NOMO-1 treated with dmso at 0.1 percent for 144 hours (cell line): ENCODE measurements around the gene SMPD3.

ENCODE experiments used
- DNase-seq: peaks from one replicate; lab custom pipeline; 2025; ENCODE audit not compliant: unreplicated experiment; lab: John Stamatoyannopoulos, UW

The SMPD3 gene

GRCh38 chr16:68436581-68436980 is 11.7 kb downstream of the SMPD3 start:
- no peak for DNase-seq

- DNase-seq: no peak
These were observed 13.6 kb downstream of the SMPD3 start for GRCh38 chr16:68434624-68435210.

GRCh38 chr16:68433316-68433715 is 15.0 kb downstream of the SMPD3 start:
- DNase-seq: no peak

GRCh38 chr16:68432701-68433100 is 15.6 kb downstream of the SMPD3 start:
- no peak for DNase-seq

- no peak for DNase-seq
These were observed 19.0 kb downstream of the SMPD3 start for GRCh38 chr16:68429076-68429854.

- no peak for DNase-seq
These were observed 20.5 kb downstream of the SMPD3 start for GRCh38 chr16:68427649-68428303.

- DNase-seq: no peak
These were observed 22.0 kb downstream of the SMPD3 start for GRCh38 chr16:68426347-68426652.

GRCh38 chr16:68425498-68426346 is 22.6 kb downstream of the SMPD3 start:
- DNase-seq: no peak

GRCh38 chr16:68423771-68424170 is 24.5 kb downstream of the SMPD3 start:
- DNase-seq: no peak

- DNase-seq: no peak
These were observed 25.8 kb downstream of the SMPD3 start for GRCh38 chr16:68422396-68422960.

- DNase-seq: no peak
These were observed 27.2 kb downstream of the SMPD3 start for GRCh38 chr16:68421076-68421475.

GRCh38 chr16:68420366-68420942 is 27.9 kb downstream of the SMPD3 start:
- DNase-seq: no peak

- DNase-seq: no peak
These were observed 30.5 kb downstream of the SMPD3 start for GRCh38 chr16:68417711-68418301.

- DNase-seq: no peak
These were observed 32.0 kb downstream of the SMPD3 start for GRCh38 chr16:68416057-68417046.

- no peak for DNase-seq
These were observed 33.7 kb downstream of the SMPD3 start for GRCh38 chr16:68414581-68414980.

- DNase-seq: no peak
These were observed 36.2 kb downstream of the SMPD3 start for GRCh38 chr16:68412061-68412460.

- no peak for DNase-seq
These were observed 37.2 kb downstream of the SMPD3 start for GRCh38 chr16:68411086-68411485.

- DNase-seq: no peak
These were observed 39.3 kb downstream of the SMPD3 start for GRCh38 chr16:68408967-68409366.

GRCh38 chr16:68408428-68408827 is 39.9 kb downstream of the SMPD3 start:
- no peak for DNase-seq
